NCI-H187 (cell line): Measurements from ENCODE around the gene FOXD2.
A peak's percentile ranks its signal among the peaks of the same experiment; 100 is the strongest.

ENCODE experiments used
- DNase-seq, 2 experiments: peaks; one replicate each; lab custom pipeline; 2025; lab: John Stamatoyannopoulos, UW

Gene FOXD2

DNA sequence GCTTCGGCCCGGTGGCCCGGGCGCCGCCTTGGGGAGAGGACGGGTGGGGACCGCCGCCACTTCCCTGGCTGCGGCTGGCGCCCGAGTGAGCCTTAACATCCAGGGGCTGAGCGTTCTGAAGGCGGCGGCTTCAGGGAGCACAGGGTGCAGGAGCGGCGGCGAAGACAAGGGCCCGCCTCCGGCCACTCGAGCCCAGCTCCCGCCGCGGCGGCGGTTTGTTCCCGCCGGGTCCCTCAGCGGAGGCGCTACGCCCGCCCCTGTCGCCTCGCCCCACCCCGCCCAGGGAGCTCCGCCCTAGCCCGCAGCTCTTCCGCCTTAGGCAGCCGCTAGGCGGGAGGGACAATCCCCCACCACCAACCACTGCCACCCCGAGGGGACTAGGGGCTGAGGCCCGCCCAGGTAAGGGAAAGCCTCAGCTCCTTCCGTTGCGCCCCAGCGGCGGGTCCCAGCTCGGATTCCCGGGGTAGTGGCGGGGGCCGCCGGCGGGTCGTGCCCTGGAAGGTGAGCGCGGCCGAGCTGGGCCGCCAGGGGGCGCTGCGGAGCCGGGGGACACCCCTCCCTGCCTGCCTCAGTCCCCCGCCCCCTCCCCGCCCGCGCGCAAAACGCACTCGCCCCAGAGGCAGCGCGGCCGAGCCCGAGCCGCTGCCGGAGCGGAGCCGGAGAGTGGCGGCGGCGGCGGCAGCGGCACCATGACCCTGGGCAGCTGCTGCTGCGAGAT lies at the start of gene FOXD2:
FOXD2 (plus strand) TSS at position 598 of the 718 bp plus-strand sequence; CDS start at position 690, 92 bp downstream.
- DNase-seq, result peak; percentile 86 to 91

GRCh38 chr1:47388891-47389238 lies 49.0 kb upstream of the FOXD2 start:
- DNase-seq, result peak in 1 of 2 experiments; percentile 31

DNA sequence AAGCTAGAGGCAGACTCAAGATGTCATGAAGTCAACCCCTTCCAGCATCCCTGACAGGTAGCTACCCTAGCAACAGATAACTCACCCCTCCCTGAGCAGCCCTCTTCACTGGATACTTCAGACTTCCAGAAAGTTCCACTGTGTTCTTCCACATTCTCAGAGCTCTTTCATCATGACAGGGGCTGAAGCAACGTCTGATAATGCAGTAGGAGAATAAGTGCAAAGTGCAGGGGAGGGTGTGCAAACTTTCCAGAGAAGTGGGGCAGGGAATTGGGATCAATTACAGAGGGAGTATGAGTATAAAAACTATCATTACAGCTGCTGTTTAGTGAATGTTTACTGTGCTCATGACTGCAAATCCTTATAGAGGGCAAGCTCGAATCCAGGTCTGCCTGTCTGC lies 48.1 kb upstream of the FOXD2 start:
- DNase-seq, result no peak

DNA sequence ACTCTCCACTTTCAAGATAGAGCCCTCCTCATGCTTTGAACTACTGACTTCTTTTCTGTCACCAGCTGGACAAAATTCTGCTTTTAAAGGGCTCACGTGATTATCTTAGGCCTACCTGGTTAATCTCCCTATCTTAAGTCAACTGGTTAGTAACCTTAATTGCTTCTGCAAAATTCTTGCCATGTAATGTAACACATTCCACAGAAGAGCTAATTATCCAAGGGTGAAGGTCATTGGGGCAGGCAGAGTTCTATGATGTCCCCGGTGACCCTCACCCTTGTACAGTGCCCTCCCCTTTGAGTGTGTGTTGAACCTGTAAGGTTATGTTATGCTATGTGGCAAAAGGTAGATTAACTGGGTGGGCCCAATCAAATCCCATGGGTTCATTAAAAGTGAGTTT lies 47.0 kb upstream of the FOXD2 start:
- no peak for DNase-seq

DNA sequence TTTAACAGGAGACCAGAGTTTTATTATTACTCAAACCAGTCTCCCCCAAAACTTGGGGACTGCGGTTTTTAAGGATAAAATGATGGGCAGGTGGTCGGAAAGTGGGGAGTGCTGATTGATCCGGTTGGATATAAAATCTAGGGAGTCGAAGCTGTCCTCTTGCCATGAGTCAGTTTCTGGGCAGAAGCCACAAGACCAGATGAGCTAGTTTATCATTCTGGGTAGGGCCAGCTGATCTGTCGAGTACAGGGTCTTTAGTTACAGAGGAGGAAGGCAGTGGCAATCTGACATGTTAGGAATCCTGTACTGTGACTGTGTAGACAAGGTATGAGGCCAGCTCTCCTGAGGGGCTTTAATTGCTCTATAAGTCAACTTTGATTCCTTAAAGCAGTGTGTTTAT lies 44.7 kb upstream of the FOXD2 start:
- DNase-seq, result no peak

DNA sequence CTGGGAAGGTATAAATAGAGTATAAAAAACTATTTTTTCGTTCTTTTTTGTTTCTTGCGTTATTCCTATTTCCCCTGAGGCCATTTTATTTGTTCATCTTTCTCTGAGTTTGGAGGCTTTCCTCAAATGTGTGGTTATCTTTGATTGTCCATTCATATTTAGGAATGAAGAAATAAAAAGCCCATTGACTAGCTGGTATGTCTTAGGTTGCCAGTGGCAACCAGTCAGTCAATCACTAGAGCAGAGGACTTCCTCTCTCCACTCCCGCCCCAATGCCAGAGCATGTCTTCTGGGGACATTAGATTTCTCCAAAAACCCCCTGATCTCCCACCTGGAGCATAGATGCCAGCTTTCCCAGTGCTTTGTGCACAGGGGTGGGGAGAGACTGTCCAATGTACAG lies 42.4 kb upstream of the FOXD2 start:
- no peak for DNase-seq

DNA sequence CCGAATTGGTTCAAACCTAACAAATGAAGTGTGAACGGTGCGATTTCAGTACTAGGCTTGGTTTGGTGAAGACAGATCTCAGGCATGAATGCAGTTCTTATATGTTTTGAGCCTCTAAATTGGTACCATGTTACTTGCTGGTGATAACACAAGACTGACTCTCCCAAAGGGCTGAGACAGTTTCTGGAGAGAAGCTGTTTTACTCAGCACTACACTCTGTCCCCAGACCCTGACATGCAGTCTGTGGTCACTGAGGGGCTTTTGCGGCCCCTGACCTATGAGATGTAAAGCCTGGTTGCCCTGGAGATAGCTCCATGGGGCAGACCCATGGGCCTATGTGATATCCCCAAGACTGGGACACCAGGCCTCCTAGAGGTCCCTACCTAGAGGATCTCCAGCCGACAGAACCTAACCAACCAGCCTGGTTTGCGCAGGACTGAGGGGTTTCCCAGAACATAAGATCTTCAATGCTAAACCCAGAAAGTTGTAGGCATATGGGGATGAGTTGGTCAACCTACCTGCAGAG lies 41.1 kb upstream of the FOXD2 start:
- DNase-seq, result no peak

- DNase-seq, result no peak
Observed at GRCh38 chr1:47399138-47399845, 38.6 kb upstream of the FOXD2 start.

DNA sequence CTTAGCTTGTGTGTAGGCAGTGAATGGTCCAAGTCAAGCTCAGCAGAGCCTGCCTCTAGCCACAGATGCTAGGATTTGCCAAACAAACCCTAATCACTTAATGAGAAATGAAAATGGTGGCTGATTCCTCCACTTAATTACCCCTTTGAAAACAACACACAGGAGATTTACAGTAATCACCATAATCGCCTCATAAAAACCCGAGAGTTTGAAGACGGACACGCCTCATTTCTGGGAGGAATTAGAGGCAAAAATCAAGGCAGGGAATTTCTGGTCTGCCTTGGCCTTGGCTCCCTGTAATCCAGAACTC lies 38.0 kb upstream of the FOXD2 start:
- no peak for DNase-seq

GRCh38 chr1:47401761-47402160 lies 36.1 kb upstream of the FOXD2 start:
- no peak for DNase-seq

DNA sequence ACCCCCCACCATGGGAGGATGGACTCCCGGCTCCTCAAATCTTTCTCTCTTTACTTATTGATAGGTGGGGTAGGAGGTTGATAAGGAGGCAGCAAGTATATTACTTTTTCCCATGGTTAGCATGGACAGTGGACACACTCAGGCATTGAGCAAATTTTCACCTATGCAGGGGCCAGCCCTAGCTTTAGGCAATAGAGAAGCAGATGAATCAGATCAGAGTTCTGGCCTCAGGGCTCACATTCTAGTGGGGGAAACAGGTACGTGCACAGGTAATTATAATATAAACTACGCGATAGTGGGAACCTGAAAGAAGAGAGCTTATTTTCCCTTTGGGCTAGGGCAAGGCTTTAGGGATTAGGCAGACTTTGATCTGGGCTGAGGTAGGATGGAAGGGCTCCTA lies 35.3 kb upstream of the FOXD2 start:
- no peak for DNase-seq

DNA sequence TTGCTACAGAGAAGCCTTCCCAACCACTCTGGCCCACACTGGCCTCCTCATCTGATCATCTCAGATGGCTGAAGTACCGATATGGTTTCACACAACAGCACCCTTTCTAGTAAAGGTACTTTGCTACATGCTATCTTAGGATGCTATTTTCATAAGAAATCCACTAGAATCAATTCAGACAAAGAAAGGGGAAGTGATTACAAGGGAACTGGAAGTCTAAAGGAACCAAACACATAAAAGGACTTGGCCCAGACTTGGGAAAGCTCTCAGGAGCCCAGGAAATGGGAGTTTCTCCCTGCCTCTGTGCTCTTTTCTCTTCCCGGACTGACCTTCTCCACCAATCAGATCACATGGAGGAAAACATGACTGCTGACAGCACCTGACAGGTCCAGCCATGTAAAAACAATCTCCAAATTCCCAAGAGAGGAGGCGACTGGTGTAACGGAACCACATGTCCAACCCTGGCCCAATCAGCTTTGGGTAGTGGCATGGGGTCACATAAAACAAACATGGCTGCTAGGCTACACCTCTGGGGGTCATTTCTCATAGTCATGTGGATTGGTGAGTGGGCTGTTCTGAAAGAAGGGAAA lies 34.4 kb upstream of the FOXD2 start:
- no peak for DNase-seq

- no peak for DNase-seq
Observed at GRCh38 chr1:47405697-47406096, 32.1 kb upstream of the FOXD2 start.

DNA sequence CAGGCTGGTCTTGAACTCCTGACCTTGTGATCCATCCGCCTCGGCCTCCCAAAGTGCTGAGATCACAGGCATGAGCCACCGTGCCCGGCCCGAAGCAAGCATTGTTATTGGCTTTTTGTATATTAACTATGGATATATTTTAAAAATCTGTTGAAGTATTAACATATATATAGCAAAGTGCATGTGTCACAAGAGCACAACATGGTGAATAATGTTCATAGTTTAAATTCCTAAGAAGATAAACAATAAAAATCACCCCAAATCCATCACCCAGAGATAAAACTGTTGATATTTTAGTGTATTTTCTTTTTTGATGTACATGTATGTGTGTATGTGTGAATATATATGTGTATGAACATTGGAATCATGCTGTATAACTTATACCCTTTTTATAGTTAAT lies 30.9 kb upstream of the FOXD2 start:
- no peak for DNase-seq

DNA sequence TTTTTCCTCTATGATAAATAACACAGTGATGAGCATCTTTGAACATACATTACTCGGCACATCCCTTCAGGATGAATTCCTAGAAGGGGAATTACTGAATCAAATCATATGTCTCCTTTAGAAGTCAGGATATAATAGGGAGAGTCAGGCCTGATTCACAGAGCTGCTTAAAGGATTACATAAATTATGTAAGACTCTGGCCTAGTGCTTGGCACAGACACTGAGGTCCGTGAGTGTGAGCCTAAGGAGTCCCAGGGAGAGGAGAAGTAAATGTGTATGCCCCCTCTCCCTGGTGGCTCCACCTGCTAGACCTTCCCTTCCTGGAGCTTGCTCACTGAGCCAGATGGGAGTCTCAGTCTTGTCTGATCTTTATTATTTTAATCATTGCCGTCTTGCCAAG lies 30.4 kb upstream of the FOXD2 start:
- DNase-seq, result no peak

GRCh38 chr1:47409311-47410067 lies 28.4 kb upstream of the FOXD2 start:
- no peak for DNase-seq

- DNase-seq, result no peak
Observed at GRCh38 chr1:47410068-47410455, 27.8 kb upstream of the FOXD2 start.

GRCh38 chr1:47411436-47411835 lies 26.4 kb upstream of the FOXD2 start:
- DNase-seq, result no peak

DNA sequence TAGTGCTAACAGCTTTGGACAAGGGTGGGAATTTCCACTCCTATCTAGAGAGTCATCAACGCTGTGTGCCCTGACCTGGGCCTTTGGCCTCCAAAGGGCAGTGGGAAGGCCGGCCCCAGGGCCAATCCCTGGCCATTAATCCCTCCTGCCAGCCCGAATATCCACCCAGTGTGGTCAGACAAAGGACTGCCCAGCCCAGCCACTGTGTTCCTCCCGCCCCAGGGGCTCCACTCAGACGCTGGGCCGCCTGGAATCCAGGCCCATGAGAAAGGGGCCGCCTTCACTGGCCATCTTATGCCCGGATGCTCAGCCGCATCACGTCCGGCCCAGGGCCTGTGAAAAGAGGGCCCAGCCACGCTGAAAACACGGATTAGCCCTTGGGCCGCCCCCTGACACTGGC lies 25.4 kb upstream of the FOXD2 start:
- DNase-seq, result no peak

DNA sequence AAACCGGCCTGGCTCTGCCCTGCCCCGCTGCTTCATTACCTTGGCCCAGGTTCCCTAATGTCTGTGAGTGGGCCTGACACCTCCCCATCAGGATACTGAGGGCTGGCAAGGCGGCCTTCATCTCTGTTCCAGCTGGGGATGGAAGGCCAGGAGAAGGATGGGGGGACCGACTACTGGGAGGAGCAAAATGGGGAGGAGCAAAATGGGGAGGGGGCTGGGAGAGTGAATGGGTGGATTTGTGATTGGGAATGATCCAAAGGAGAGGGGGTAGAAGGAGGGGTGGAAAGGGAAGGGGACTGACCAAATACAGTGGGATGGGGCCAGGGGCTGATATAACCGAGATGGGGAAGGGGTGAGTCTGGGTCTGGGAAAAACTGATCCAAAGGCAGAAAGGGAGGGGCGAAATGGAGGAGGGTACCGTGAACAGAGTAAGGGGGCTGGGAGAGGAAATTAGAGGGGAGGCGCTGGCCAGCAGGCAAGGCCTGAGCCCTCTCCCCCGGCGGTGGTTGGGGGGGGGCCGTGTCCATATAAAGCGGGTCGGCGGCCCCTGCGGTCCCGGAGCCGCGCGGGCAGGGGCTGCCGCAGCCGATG lies 22.0 kb upstream of the FOXD2 start, which contains the start of gene FOXE3:
FOXE3 (plus strand) TSS at position 558 of the 591 bp plus-strand sequence; CDS start at position 589, 31 bp downstream.
- DNase-seq, result no peak

DNA sequence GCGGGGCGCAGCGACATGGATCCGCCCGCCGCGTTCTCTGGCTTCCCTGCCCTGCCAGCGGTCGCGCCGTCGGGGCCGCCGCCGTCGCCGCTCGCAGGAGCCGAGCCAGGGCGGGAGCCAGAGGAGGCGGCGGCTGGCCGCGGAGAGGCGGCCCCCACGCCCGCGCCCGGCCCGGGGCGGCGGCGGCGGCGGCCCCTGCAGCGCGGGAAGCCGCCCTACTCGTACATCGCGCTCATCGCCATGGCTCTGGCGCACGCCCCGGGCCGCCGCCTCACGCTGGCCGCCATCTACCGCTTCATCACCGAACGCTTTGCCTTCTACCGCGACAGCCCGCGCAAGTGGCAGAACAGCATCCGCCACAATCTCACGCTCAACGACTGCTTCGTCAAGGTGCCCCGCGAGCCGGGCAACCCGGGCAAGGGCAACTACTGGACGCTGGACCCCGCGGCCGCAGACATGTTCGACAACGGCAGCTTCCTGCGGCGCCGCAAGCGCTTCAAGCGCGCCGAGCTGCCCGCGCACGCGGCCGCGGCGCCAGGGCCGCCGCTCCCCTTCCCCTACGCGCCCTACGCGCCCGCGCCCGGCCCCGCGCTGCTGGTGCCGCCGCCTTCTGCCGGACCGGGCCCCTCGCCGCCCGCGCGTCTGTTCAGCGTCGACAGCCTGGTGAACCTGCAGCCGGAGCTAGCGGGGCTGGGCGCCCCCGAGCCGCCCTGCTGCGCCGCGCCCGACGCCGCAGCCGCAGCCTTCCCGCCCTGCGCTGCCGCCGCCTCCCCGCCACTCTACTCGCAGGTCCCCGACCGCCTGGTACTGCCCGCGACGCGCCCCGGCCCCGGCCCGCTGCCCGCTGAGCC lies 21.3 kb upstream of the FOXD2 start:
- DNase-seq, result no peak
